Peyer's patch (tissue), 4 donors: ENCODE data around the gene USH2A. TPM values are rescaled to one million over a fixed set of nuclear protein-coding genes. Genes with fewer than 3 reads are reported as not detected.

Source experiments
- DNase-seq, 3 donors: peaks; one replicate each; pipeline ENCODE4 v3.0.0-alpha.2; 2017 to 2019
- H3K27ac ChIP-seq, 4 donors: fragments of 200-600 bp; sonication (generic); one replicate each; pipeline ENCODE4 v1.5.1; 2016 to 2019
- H3K27me3 ChIP-seq, 2 donors: fragments of 200-600 bp; sonication (generic); one replicate each; pipeline ENCODE4 v1.5.1; 2019
- H3K36me3 ChIP-seq, 3 donors: fragments of 200-600 bp; sonication (generic); one replicate each; pipeline ENCODE4 v1.5.1; 2016 to 2019
- H3K4me1 ChIP-seq, 4 donors: fragments of 200-600 bp; sonication (generic); one replicate each; pipeline ENCODE4 v1.5.1; 2016 to 2019
- H3K4me3 ChIP-seq, 4 donors: fragments of 200-600 bp; sonication (generic); 1 replicate in 3 of 4; 2 replicates in 1 of 4; pipeline ENCODE4 v1.5.1; 2016 to 2019; ENCODE audit warnings: mild to moderate bottlenecking in 1 of 4
- H3K9me3 ChIP-seq, 4 donors: fragments of 200-600 bp; sonication (generic); one replicate each; pipeline ENCODE4 v1.5.1; 2016 to 2019; ENCODE audit warnings: mild to moderate bottlenecking in 1 of 4
- POLR2A ChIP-seq, 2 donors: fragments of 450-650 bp; IDR thresholded peaks; one replicate each; pipeline ENCODE4 v1.5.1; 2017; ENCODE audit warnings: antibody characterized with exemption in 2 of 2, mild to moderate bottlenecking in 2 of 2, moderate library complexity in 2 of 2
- total RNA-seq, 4 donors: library from RNA; depleted of rRNA; stranded (reverse); fragments of >200 nt; gene quantifications; one replicate each; pipeline ENCODE4 v1.1.0, GENCODE V29; 2016
- TF ChIP-seq, protein P1 (sequence below), 6 experiments: fragments of 450-650 bp in 4 of 6; fragments of 200-600 bp in 2 of 6; sonication (generic) in 1 of 6; IDR thresholded peaks; one replicate each; pipeline ENCODE4 v1.5.1; 2017 to 2019; ENCODE audit warnings: antibody characterized with exemption in 6 of 6, mild to moderate bottlenecking in 3 of 6, moderate library complexity in 1 of 6

Gene USH2A
- total RNA-seq, 4 donors from 2014 or later = not detected

DNA sequence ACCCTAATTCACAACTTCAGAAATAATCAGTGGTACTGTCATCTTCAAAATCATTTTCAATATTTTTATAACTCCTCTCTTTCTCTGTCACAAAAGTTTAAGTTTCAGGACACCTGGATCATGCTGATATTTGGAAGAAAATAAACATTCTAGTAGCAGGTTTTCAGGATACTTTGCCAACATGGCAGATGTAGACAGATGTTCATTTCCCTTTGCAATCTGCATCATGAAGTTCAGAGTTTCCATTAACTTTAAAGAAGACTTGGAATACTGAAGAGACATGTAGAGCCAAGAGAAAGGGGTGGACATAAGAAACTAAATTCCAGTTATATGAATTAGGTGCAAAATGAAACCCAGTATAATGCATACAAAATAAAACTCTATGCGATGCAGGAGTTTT, 218.1 kb downstream of the USH2A start:
- Histone ChIP-seq H3K36me3 (no peaks in the 10 kb centered on the region), H3K27ac (no peak overlapping the region), H3K4me3 (no peak overlapping the region), H3K9me3 (no peaks in the 10 kb centered on the region), H3K4me1 (no peaks in the 10 kb centered on the region), H3K27me3 (no peaks in the 10 kb centered on the region)
- TF ChIP-seq, protein P1, sequence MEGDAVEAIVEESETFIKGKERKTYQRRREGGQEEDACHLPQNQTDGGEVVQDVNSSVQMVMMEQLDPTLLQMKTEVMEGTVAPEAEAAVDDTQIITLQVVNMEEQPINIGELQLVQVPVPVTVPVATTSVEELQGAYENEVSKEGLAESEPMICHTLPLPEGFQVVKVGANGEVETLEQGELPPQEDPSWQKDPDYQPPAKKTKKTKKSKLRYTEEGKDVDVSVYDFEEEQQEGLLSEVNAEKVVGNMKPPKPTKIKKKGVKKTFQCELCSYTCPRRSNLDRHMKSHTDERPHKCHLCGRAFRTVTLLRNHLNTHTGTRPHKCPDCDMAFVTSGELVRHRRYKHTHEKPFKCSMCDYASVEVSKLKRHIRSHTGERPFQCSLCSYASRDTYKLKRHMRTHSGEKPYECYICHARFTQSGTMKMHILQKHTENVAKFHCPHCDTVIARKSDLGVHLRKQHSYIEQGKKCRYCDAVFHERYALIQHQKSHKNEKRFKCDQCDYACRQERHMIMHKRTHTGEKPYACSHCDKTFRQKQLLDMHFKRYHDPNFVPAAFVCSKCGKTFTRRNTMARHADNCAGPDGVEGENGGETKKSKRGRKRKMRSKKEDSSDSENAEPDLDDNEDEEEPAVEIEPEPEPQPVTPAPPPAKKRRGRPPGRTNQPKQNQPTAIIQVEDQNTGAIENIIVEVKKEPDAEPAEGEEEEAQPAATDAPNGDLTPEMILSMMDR (IDR thresholded peaks at IDR 0.05) = no peak
- no peak for TF ChIP-seq POLR2A (IDR thresholded peaks at IDR 0.05)
- no peak for DNase-seq

DNA sequence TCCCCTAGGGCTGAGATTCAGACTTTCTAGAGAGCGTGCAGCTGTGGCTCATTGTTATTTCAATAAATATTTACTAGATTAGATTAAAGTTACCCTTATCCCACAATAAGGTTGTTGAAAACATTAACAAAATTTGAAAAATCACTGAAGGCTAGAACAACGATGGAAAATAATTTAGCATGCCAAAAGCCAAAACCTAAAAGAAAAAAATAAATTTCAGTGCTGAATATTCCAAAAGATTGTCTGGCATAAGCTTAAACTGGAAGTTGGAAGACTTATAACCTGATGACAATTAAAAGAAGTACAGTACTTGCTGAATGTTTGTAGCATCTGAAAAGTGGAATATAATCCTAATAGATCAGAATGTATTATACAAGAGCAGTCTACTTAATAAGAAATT, 221.3 kb downstream of the USH2A start:
- no peak for DNase-seq
- Histone ChIP-seq H3K27me3 (no peaks in the 10 kb centered on the region), H3K27ac (no peak overlapping the region), H3K9me3 (no peaks in the 10 kb centered on the region), H3K36me3 (no peaks in the 10 kb centered on the region), H3K4me1 (no peaks in the 10 kb centered on the region), H3K4me3 (no peak overlapping the region)
- TF ChIP-seq, protein P1 (IDR thresholded peaks at IDR 0.05) = no peak
- no peak for TF ChIP-seq POLR2A (IDR thresholded peaks at IDR 0.05)

DNA sequence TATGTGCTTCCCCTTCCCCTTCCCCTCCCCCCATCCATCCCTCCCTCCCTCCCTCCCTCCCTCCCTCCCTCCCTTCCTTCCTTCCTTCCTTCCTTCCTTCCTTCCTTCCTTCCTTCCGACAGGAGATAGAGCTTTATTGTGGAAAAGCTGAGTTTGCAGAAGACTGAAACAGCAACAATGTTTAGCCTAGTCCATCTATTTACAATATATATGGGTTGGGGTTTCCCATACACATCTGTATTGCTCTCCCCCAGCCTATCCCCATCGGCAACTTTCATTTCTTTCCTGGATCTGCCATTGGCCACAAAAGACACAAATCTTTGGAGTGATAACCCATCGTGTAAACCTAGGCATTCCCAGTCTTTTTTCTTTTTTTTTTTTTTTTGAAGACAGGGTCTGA, 222.3 kb downstream of the USH2A start:
- H3K4me1 ChIP-seq = no peaks in the 10 kb centered on the region
- H3K4me3 ChIP-seq = no peak overlapping the region
- H3K27me3 ChIP-seq = no peaks in the 10 kb centered on the region
- H3K36me3 ChIP-seq = no peaks in the 10 kb centered on the region
- no peak overlapping the region for H3K27ac ChIP-seq
- no peak for DNase-seq
- TF ChIP-seq POLR2A (IDR thresholded peaks at IDR 0.05) = no peak
- TF ChIP-seq, protein P1 (IDR thresholded peaks at IDR 0.05) = no peak
- no peaks in the 10 kb centered on the region for H3K9me3 ChIP-seq

DNA sequence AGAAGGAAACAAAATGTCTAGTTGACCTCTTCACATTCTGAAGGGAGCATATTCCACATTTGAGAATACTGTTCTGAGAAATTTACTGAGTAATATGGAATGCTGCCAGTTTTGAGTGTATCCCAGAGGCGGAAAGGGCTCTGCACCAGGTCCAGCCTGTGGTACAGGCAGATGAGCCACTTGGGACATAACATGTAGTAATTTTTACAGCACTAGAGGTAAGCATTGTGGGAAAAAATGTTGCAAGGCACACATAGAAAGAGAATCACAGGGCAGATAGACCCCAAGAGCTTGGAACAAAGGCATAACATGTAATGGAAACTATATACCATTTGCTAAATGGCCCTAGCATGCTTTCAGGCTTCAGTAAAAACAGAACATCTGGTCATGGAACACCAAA, 228.5 kb downstream of the USH2A start:
- TF ChIP-seq POLR2A (IDR thresholded peaks at IDR 0.05) = no peak
- TF ChIP-seq, protein P1 (IDR thresholded peaks at IDR 0.05) = no peak
- no peak for DNase-seq
- no peaks in the 10 kb centered on the region for H3K4me1 ChIP-seq
- H3K9me3 ChIP-seq = no peaks in the 10 kb centered on the region
- no peaks in the 10 kb centered on the region for H3K36me3 ChIP-seq
- H3K4me3 ChIP-seq = no peak overlapping the region
- no peaks in the 10 kb centered on the region for H3K27me3 ChIP-seq
- no peak overlapping the region for H3K27ac ChIP-seq

DNA sequence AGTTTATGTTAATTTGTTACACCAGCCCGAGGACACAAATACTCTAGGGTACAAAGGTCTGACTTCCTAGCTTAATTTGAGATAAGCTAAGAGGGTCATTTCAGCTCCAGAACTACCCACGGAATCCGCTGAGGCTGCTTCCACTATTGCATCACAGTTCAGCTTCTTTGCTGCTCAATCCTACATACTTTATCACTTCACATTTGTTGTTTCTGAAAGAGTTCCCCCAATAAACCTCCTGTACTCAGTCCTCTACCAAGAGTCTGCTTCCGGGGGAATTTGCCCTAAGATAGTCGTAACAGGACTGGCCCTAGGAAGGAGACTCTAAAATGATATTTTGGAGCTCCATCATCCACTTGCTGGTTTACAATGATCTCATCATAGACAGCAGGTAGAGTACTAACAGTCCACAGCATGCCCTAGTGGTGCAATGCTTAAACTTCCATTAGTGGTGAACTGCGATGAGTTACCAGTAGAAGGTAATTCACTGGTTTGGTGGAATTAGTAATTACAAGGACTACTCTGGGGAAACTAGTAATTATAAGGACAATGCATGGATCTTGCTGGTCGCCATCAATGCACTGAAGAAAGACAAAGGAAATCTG, 229.3 kb downstream of the USH2A start:
- DNase-seq = no peak
- no peaks in the 10 kb centered on the region for H3K9me3 ChIP-seq
- no peak overlapping the region for H3K27ac ChIP-seq
- no peaks in the 10 kb centered on the region for H3K36me3 ChIP-seq
- no peak overlapping the region for H3K4me3 ChIP-seq
- H3K27me3 ChIP-seq = no peaks in the 10 kb centered on the region
- H3K4me1 ChIP-seq = no peaks in the 10 kb centered on the region
- TF ChIP-seq, protein P1 (IDR thresholded peaks at IDR 0.05) = no peak
- TF ChIP-seq POLR2A (IDR thresholded peaks at IDR 0.05) = no peak

DNA sequence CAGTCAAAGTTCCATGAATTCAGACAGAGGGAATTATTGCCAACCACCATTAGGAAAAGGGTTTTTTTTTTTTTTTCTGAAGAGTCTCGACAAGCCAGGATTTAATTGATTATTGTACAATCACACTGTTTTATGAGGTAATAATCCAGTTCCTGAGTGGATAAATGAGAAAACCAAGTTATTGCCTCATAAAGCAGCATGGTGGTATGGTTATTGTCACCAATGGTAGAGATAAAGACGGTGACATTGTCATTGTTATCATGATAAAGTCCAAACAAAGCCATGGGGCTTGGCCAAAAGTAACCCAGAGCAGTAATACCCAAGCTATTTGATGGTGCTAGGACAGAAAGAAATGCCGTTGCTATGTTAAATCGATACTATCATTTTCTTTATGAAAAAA, 232.8 kb downstream of the USH2A start:
- no peak for TF ChIP-seq POLR2A (IDR thresholded peaks at IDR 0.05)
- TF ChIP-seq, protein P1 (IDR thresholded peaks at IDR 0.05) = no peak
- H3K27me3 ChIP-seq = no peaks in the 10 kb centered on the region
- no peak overlapping the region for H3K4me3 ChIP-seq
- H3K27ac ChIP-seq = no peak overlapping the region
- H3K36me3 ChIP-seq = no peaks in the 10 kb centered on the region
- no peaks in the 10 kb centered on the region for H3K4me1 ChIP-seq
- H3K9me3 ChIP-seq = no peaks in the 10 kb centered on the region
- DNase-seq = no peak
